ENCODE measurements around the gene KLF13.
A peak's percentile ranks its signal among the peaks of the same experiment; 100 is the strongest.

The KLF13 gene

DNA sequence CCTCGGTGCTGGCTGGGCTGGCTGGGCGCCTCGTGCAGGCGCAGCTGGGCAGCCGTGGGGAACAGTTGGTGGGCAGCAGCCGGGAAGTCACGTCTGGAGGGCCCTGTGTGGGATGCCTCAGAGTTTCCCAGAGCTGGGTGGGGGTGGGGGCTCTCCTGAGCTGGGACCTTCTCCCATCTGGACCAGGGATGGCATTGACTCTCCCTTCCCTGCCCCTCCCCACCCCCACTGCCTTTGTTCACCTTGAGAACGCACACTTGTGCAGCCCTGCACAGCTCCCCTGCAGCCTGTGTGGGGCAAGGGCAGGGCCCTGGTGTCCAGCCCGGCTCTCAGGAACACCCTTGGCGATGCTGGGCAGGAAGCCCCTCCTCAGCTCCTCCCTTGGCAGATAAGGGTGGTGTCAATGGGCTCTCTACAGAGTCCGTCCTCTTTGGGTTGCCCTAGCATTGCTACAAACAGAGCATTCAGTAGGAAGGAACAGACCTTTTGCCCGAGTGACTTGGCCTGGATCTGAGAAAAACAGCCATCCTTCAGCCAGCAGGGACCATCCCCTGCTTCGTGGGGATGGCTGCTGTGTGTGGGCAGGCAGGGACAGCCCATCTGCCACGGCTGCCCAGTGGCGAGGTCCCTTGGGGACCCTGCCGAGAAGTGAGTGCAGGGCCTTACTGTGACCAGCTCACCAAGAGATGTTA, 25.5 kb upstream of the KLF13 start:
- no peak for DNase-seq

DNA sequence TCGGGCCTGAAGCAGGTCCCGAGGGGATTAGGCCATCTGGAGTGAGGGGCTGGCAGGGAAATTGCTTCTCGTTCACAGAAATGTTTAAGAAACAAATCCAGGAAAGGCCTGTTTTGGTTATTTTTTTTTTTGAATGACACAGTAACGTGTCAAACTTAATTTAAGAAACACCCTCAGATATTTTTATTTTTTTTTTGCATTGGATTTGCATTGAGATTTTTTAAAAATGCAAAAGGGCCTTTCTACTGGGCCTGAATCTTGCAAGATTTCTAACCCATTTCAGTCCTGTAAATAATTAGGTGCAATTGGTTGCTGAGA, 25.0 kb upstream of the KLF13 start:
- no peak for DNase-seq

DNA sequence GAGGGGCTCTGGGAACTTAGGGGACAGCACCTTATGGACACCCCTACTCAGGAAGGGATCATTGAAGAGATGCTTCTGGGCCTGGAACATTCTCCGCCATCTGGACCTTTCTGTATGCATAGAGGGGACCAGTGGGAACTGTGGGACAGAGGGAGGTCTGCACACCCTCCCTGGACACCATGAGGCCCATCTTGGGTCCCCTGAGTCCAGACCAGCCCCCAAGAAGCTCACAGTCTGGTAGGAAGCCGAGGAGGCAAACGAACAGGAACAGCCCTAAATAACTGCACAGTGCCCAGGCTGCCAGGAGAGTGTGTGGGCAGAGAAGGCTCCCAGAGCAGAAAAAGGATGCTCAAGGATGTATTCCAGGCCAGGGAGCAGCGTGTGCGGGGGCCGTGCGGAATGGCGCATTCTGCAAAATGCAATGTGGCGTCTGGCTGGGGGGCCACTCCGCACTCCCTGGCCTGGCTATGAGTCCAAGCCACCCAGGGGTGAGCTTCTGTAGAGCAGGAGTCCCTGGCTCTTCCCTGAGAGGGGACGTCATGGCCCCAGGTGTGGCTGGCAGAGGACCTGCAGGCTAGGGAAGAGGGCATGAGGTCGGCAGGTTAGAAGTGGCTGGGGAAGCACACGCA, 24.5 kb upstream of the KLF13 start:
- no peak for DNase-seq

DNA sequence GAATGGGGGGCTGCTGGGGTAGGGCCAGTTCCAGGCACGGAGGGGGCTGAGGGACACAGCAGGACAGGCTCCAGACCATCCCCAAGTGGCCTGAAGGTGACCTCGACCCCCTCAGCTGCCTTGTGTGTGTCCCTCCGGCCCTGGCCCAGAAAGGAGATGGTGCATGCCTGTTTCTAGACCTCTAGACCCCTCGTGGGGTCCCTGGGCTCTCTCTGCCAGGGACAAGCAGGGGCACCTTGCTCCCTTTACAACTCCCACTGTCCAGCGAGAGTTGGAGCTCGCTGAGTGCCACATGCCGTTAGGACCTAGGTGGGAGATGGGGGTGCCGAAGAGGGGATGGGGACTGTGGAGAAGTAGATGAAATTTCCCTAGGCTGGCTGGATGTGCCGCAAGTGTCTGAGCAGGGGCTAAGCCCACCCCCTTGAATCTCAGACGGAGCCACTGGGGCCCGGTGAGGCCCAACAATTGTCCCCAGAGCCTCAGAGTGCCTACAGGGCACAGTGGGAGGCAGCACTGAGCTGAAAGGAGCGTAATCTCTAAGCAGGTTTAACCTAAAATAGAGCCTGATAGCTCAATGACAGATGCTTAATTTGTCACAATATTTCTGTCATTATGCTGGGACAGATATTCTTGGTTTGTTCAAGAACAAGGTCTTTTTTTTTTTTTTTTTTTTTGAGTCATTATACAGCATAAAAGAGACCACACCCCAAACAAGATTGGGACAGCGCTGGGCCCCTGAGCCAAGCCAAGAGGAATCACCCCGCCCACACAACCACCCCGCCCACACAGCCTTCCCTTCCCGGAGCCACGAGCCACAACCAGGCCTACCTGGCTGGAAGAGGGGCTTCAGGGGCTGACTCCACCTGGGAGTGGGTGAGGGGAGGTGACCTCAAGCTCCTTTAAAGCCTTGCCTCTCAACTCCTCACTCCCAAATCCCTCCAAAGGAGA, 23.6 kb upstream of the KLF13 start:
- peak; percentile 26 for DNase-seq

DNA sequence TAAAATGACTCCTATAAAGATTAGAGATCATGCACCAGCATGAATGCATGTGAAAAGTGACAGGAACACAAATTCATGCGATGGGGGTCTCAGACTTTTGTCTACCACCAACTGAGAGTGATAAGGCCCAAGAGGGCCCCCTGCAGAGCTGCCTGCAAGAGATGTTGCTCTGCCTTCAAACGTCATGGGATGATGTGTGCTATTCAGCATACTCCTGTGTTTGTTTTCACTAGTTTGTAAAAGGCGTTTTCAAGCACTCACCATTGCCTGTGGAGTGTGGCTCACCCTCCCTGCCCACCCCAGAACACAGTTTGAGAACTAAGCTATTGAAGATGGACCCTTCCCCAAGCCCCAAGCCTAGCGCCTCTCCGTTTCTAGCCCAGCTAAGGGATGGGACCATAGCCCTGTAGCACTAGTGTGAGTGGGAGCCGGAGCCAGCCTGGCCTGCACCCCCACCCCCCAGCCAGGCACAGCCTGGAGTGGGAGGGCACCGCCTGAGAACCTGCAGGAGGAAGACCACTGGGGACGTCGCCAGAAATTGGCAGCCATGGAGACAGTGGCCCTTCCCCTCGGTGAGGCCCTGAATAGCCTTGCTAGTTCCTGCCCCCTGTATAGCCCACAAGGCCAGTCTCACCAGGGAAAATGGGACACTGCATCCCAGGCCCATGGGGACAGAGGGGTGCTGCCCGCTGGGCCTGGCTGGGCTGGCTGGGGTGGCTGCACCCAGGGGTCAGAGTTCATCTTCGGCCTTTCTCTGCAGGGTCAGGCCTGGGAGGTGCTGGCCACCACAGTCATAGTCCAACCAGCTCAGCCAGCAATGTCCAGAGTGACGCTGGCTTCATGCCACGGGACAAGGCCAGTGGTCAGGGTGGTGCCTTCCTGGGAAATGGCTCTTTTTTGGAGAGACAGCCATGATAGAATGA, 22.6 kb upstream of the KLF13 start:
- no peak for DNase-seq

DNA sequence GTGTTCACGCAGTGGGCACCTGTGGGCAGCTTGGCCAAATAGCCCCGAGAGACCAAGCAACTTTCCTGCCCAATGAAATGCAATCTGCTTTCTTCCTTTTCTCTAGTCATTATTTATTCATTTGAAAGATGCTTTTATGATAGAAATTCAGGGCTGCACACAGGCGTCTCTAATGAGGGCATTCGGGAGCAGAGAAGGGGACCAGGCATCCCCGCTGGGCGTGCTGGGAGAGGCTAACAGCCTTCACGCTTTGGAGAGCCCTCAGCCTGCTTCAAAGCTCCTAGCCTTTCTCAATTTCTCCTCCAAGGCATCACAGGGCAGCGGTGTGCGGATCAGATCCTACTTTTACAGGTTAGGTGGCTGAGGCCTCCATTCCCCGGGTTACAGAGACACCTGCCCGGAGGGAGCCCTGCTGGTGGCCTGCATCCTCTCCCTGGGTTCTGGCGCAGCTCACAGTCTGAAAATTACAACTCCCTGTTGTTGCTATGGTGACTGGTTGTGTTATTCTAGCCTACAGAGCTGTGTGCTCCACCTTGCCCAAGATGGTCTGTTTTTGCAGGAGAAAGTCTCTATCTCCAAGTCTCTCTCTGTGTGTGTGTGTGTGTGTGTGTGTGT, 21.8 kb upstream of the KLF13 start:
- peak; percentile 32 for DNase-seq

DNA sequence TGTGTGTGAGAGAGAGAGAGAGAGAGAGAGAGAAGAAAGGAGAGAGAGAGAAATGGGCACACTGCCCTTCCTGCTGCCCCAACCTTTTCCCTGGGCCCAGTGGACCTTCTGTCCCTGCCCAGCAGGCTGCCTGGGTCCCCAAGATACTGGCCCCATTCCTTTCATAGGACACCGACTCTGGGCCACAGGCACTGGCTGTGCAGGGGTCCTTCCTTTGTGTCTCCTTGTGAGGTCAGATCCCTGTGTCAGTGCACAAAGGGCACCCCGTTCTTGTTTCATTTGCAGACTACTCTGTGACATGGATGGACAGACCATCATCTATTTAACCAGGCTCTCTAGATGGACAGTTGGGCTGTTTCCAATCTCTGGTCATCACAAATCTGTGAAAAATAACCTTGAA, 21.3 kb upstream of the KLF13 start:
- DNase-seq = no peak

DNA sequence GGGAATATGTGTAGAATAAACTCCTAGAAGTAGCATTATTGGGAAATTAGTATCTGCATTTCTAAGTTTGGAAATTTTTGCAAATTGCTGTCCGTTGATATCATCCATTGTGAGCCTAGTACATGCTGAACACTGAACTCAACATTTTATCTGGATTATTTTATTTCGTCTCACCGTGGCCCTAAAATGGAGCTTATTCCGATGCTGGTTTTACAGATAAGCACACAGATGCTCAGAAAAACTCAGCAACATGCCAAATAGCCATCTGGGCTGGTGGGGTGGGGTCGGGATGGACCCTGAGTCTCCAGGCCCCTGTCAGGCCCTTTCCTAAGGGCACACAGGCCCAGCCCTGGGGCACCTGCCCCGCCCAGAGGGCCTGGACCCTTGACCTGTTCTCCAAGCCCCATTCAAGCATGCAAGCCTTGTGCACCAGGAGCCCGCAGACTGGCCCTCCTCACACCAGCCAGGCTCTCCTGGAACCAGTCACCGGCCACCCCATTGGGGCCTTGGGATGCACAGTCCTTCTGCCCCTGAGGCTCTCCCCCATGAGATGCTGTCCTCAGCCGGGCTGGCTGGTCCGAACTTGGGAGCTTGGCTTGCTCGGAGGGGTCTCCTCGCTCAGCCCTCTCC, 20.7 kb upstream of the KLF13 start:
- DNase-seq = no peak

DNA sequence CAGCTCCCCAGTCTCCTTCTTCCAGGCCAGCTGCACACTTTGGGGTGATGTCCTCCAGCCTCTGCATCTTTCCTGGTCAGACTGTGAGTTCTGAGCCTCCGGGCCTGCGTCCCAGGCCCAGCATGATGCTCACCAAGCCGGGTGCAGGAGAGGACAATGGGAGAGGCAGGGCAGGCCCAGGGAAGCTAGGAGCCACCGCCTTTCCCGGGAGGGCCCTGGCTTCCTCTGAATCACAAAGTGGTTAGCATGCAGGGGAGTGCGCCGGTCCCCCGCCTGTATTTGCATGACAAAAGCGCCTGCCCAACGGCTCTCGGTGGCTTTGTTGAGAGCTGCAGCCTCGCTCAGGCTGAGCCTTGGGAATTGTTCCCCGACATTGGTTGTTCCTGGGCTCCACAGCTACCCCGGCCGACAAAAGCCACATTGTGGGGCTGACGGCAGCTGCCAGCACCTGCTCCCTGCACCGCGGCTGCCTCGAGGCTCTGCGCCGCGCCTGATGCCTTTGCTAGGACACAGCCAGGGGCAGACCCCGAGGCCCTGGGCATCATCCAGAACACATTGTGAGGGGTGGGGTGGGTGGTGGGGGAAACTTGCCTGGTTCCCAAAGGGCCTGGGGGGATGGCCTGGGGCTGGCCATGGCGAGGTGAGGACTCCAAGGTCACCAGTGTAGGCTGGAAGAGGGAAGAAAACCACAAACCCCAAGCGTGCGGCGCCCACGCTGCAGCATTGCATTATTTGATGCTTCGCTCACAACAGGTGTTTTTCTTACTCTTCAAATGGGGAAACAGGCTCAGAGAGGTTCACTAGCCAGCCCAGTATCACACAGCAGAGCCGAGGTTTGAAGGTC, 20.0 kb upstream of the KLF13 start:
- DNase-seq = no peak

DNA sequence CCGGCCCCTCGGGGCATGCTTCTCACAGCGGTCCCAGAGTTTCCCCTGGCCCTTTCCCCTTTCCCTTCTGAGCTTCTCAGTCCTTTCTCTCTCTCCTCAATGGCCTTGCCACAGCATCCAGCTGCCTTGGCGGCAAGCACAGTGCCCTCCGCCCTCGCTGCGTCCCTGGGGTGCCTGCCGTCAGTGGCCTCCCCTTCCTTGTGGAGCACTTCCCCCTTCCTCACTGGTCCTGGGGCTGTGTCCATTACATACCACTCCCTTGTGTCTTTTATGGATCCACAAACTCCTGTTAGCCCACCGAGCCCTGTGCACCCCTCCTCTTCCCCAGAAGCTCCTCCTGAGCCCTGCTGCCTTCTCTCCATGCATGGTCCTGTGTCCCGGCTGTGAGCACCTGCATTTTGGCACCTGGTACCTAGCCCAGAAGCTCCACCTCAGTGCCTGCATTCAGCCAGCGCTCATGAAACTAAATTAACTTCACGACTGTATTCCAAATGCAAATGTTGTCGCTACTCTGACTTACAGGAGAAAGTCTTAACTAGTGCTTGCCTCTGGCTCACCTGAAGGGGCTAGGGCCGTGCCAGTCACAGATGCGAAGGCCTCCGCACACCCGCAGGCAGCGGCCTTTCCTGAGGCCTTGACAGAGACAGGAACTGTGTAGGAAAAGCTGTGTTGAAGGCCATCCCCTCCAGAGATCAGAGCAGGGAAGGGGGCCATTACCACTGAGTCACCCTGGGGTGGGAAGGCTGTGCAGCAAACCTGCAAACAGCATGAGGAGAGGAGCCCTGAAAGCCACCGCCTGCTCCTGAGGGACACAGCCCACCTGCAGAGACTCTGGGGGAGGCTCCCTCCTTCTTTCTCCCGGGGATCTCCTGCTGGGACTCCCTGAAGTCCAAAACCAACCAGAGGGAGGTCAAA, 19.1 kb upstream of the KLF13 start:
- DNase-seq = no peak

DNA sequence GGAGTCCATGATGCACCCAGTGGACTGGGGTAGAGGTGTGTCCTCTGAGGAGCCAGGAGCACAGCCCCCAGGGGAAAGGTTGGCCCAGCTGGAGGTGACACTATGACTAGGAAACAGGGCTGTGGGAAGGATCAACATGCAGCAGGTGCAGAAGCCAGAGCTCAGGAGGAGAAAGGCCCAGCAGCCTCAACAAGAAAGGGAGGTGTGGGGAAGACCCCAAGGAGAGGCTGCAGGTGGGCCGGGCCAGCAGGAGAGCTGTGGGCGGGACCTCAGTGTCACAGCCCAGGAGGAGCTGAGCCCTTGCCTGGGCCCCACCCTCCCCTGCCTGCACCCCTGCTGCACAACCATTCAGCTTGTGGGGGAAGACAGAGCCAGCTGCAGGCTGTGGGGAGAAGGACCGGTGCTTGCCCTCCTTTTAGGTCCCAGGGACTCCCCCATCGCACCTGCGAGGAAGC, 18.4 kb upstream of the KLF13 start:
- no peak for DNase-seq

DNA sequence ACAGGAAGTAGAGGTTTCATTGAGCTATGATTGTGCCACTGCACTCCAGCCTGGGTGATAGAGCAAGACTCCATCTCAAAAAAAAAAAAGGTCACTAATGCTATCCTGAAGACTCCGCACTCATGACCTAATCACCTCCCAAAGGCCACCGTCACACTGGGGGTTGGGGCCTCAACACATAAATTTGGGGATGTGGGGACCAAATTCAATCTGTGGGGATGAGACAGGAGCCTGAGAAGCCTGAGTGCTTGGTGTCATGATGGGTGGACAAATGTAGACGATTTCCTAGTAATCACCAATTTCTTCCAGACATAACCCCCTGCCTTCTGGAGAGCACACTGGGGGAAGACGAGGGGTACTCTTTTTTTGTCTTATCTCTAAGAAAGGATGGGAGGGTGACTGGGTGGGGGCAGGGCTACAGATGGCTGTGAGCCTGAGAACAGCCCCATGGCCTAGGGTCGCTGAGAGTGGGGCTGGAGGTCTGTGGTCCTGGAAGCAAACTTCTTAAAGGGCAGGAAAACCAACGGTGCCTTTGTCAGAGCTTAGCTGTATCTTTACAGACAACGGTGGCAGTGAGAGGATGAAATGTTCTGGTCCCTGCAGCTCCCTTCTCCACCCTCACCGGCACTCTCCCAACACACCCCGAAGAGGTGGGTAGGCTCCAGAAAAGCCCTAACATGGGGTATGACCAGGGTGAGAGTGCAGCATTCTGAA, 16.6 kb upstream of the KLF13 start:
- no peak for DNase-seq

DNA sequence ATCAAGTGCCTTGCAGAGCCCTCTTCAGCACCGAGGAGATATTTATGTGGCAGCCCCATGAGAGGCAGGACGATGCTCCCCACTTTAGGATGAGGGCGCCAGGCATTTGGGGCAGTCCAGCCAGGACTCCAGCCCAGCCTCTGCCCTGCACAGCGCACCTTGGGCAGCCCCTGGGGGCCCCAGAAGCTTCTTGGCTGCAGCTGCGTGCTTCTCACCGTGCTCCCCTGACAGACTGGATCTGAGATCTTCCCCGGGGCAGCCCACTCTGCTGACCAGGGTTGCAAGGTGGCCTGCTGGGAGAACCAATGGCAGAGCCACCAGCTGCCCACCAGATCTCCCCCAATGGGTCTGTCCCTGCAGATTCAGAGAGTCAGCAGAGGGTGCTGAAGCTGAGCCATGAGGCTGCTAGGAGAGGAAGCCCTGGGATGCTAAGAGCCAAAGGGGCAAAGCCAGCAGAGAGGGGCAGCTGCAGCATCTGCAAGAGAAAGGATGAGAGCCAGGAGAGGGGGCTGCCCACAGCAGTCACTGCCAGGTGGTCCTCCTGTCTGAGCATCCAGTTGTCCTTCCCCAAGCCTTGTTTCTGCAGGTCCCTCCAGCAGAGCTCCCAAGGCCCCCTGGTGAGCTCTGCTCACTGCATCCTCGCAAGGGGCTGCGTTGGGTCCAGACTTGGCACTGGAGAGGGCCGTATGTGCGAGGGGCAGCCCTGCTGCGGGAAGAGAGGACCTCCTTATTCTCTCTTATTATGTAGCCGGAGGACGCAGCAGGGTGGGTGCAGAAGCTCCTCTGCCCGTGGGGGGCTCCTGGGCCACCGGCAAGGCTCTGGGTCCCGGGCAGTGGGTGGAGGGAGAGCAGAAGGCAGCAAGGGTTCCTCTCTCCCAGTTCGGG, 14.7 kb upstream of the KLF13 start:
- no peak for DNase-seq

DNA sequence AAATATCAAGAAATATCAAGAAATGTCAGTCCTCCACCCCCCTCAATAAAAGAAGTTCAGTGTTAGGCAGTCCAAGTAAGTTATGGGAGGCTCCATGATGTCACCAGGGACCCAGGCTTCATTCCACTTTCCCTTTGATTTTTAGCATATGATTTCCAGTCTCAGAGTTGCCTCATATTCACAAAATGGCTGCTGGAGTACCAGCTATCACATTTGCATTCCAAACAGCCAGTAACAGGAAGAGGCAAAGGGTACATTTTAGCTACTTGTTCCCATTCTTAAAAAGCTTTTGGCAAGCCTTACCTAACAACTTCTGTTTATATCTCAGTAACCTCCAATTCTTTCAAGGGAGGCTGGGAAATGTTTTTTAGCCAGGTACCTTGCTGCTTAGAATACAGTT, 13.4 kb upstream of the KLF13 start:
- DNase-seq = no peak

DNA sequence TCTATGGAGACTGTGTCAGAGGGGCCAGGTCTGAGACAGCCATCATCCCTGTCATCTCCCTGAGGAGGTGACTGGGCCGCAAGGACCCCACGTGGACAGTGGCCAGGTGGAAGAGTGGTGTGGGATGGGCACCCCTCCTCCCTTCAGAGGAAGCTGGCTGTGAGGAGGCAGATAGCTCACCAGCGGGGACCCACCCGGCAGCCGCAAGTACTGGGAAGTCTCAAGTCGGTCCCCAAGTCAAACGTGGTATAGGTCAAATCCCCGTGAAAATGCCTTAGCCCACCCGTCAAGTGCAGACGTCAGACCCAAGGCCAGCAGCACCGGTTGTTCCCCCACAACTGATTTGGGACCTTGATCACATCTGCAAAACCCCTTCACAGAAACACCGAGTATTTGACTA, 12.3 kb upstream of the KLF13 start:
- DNase-seq = no peak

DNA sequence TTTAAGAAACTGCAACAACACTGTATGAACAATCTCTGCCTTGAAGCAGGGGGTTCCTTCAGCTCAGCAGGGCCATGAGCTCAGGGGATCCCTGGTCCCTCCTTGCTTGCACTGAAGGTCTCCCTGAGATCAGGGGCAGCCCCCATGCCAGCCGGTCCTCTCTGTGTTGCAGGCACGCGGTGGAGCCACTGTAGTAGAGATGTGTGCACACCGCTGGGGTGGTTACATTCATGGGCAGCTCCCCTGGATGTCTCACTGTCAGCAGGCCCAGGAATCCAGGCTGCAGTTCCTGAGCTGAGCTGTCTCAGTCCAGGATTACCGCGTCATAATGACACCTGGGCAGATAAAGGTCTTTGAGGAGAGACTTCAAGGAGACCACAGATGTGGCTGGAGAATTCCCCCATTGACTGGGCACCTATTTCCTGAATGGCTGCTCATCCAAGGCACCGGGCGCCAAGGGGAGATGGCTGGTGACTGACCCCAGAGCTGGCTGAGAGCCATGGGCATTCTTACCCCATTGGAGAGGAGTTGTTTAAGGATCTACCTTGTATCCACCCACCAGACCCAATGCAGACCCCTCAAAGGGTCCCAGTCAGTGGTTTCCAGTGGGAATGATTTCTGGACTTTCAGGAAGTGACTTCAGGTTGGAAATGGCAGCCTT, 10.4 kb upstream of the KLF13 start:
- no peak for DNase-seq

DNA sequence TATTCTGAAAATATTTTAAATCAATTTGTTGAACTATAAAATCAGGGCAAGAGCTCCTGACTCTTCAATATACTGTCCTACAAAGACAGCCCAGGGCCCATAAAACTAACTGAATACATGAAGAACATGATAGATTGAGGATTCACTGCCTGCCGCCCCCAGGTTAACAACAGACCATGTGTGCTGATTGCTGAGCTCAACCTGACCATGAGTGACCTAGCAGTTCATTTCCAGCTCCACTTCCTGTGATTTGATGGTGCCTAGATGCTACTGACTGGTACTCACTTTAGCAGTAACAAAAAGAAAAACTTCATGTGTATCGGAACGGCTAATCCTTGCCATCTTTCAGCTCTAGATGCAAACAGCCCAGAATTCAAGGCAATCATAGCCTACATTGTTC, 9.6 kb upstream of the KLF13 start:
- no peak for DNase-seq
